ENCODE measurements around the gene GJA4. TPM values are rescaled to one million over a fixed set of nuclear protein-coding genes. Genes with fewer than 3 reads are reported as not detected.

The GJA4 gene
- total and polyA plus RNA-seq, 2 donors (not counting 3 experiments of a cell fraction or from before 2014, with no cell fraction given): 22.1 to 175 TPM

DNA sequence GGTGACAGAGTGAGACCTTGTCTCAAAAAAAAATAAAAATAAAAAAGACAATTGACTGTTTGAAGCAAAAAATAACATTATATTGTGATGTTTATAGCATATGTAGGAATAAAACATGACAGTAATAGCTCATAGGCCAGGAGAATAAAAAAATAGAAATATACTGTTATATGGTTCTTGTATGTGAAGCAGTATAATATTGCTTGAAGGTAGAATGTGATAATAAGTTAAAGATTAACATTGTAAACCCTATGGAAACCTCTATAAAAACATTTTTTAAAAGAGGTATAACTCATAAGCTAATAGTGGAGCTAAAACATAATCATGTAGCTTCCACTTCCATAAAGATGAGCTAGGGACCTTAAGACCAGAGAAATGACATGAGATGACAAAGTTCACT lies 23.5 kb downstream of the GJA4 start:
- H3K36me3 ChIP-seq (ENCODE audit: control insufficient read depth in 2 of 2, extremely low read depth in 1 of 2, insufficient read depth in 2 of 2, low read length in 2 of 2): no peaks in the 10 kb centered on the region
- no peaks in the 10 kb centered on the region for H3K27me3 ChIP-seq (ENCODE audit: control insufficient read depth in 2 of 2, insufficient read depth in 2 of 2, low read length in 2 of 2)
- peaks cover 2% of the 10 kb centered on the region for H3K9me1 ChIP-seq (replicated peaks; ENCODE audit: control insufficient read depth, extremely low read depth, insufficient read depth, low read length)
- H3K9me3 ChIP-seq (replicated peaks; ENCODE audit: control insufficient read depth, insufficient read depth, low read length): no peaks in the 10 kb centered on the region
- DNase-seq (ENCODE audit: low read depth, low spot score): no peak
- intact Hi-C loops (cut with micrococcal nuclease) (no loop called here), dilution Hi-C loops (cut with MboI; ENCODE audit: extremely low pct_ligation_motif_present, low sequenced_read_pairs) (no loop called here)
- no TSS peak for BruUV-seq (replicated peaks)
- no peaks in the 10 kb centered on the region for H3K4me1 ChIP-seq (ENCODE audit: control insufficient read depth, extremely low read depth, insufficient read depth, low read length)
- no peaks in the 10 kb centered on the region for H4K20me1 ChIP-seq (replicated peaks; ENCODE audit: control insufficient read depth, extremely low read depth, insufficient read depth, low read length)
- H3K4me2 ChIP-seq (ENCODE audit: insufficient read depth, low read length): no peak overlapping the region
- ChIA-PET CTCF (interaction anchor here (1.3 to 1.7 kb wide), 3 partner anchors 15 to 36 kb away, joined by 3 to 5 read pairs (median 3); no protein-coding TSS in a partner anchor), POLR2A (no interaction called here)
- no peak overlapping the region for H3K9ac ChIP-seq (replicated peaks; ENCODE audit: extremely low read depth, insufficient read depth, low read length)
- H3K4me3 ChIP-seq (replicated peaks in 1 of 3; ENCODE audit: insufficient read depth in 1 of 3, low read depth in 1 of 3, low read length in 3 of 3): no peak overlapping the region
- H2AFZ ChIP-seq (ENCODE audit: low read depth, low read length): no peak overlapping the region
- TF ChIP-seq POLR2A (IDR thresholded peaks at IDR 0.05; ENCODE audit: low read depth, low read length) (no peak), MYC (IDR thresholded peaks at IDR 0.05; ENCODE audit: low read depth, low read length) (no peak), POLR2AphosphoS5 (IDR thresholded peaks at IDR 0.05; ENCODE audit: insufficient read depth, low read depth, low read length) (no peak), JUN (IDR thresholded peaks at IDR 0.05; ENCODE audit: borderline replicate concordance, insufficient read depth, insufficient read length, low read depth) (no peak), CTCF (IDR thresholded peaks at IDR 0.05; ENCODE audit: extremely low read depth in 1 of 2, insufficient read depth in 1 of 2, low read depth in 1 of 2, low read length in 2 of 2) (no peak), GATA2 (IDR thresholded peaks at IDR 0.05; ENCODE audit: insufficient read depth, insufficient read length, low read depth, low read length) (no peak), FOS (IDR thresholded peaks at IDR 0.05; ENCODE audit: borderline replicate concordance, insufficient read depth, low read length) (no peak), EZH2 (IDR thresholded peaks at IDR 0.05; ENCODE audit: borderline replicate concordance, low read depth, low read length, severe bottlenecking) (no peak)
- TF ChIP-seq, protein P1, sequence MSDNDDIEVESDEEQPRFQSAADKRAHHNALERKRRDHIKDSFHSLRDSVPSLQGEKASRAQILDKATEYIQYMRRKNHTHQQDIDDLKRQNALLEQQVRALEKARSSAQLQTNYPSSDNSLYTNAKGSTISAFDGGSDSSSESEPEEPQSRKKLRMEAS (IDR thresholded peaks at IDR 0.05; ENCODE audit: insufficient read depth, insufficient read length): no peak
- no peak overlapping the region for H3K27ac ChIP-seq (ENCODE audit: insufficient read depth, low read depth, low read length)
- H3K79me2 ChIP-seq (ENCODE audit: control insufficient read depth, insufficient read depth, low read length): no peaks in the 10 kb centered on the region
- no peak for FAIRE-seq
